ENCODE results near the gene SOAT1. TPM values are rescaled to one million over a fixed set of nuclear protein-coding genes. Genes with fewer than 3 reads are reported as not detected.

Gene SOAT1
- total RNA-seq, 3 donors from 2014 or later, result 25.1 to 32.6 (median 28.6) TPM

DNA sequence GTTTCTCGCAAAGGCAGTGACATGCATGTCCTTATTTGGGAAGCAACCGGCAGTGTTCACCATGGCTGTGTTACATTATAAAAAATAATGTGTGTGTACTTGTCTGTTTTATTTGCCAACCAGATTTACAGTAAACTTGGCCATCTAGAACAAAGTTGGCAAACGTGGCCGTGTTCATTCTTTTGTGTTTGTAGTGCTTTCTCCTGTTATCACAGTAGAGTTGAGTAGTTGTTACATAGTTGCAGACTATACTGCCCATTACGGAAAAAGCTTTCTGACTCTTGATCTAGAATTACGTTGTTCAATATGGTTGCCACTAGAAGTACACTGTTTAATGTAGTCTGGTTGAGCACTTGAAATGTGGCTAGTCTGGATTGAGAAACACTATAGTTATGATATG is 19.4 kb downstream of the SOAT1 start:
- DNase-seq (no peak), ATAC-seq (no peak)

GRCh38 chr1:179314928-179315327 is 21.3 kb downstream of the SOAT1 start:
- Histone ChIP-seq H3K9me3 (no peaks in the 10 kb centered on the region), H3K36me3 (ENCODE audit: low read depth) (no peaks in the 10 kb centered on the region), H3K4me3 (no peak overlapping the region), H3K4me1 (ENCODE audit: low read depth) (no peaks in the 10 kb centered on the region)
- no peak for TF ChIP-seq CTCF (IDR thresholded peaks at IDR 0.05)
- DNase-seq (no peak), ATAC-seq (no peak)
- intact Hi-C loops (cut with DNase I, micrococcal nuclease), result no loop called here

More for the DNA sequence above, 19.4 kb downstream of the SOAT1 start:
- Histone ChIP-seq H3K4me1 (ENCODE audit: low read depth) (no peaks in the 10 kb centered on the region), H3K4me3 (no peak overlapping the region), H3K9me3 (no peaks in the 10 kb centered on the region), H3K36me3 (ENCODE audit: low read depth) (no peaks in the 10 kb centered on the region)
- no peak for TF ChIP-seq CTCF (IDR thresholded peaks at IDR 0.05)
- intact Hi-C loops (cut with DNase I, micrococcal nuclease), result no loop called here

DNA sequence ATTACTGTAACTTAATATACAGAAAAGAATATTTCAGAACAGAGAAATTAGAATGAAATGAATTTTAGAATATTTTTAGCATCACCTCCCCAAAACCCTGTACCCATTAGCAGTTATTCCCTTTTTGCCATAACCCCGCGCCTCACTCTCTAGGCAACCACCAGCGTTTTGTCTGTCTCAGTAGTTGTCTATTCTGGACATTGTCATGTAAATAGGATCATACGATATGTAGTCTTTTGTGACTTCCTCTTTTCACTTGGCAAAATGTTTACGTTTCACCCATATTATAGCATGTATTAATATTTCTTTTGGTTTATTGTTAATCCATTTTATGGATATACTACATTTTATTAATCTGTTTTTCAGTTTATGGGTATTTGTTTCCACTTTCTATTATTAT is 24.9 kb downstream of the SOAT1 start:
- no peaks in the 10 kb centered on the region for H3K36me3 ChIP-seq (ENCODE audit: low read depth)
- H3K4me3 ChIP-seq, result no peak overlapping the region
- no peak for DNase-seq
- no peak for ATAC-seq
- no peak for TF ChIP-seq CTCF (IDR thresholded peaks at IDR 0.05)
- intact Hi-C loops (cut with DNase I, micrococcal nuclease), result no loop called here
- H3K9me3 ChIP-seq, result no peaks in the 10 kb centered on the region
- H3K4me1 ChIP-seq (ENCODE audit: low read depth), result peaks cover 13% of the 10 kb centered on the region

- DNase-seq, result no peak
- ATAC-seq, result no peak
- Histone ChIP-seq H3K4me1 (ENCODE audit: low read depth) (peaks cover 16% of the 10 kb centered on the region), H3K9me3 (no peaks in the 10 kb centered on the region), H3K36me3 (ENCODE audit: low read depth) (peaks cover 5% of the 10 kb centered on the region), H3K4me3 (no peak overlapping the region)
- TF ChIP-seq CTCF (IDR thresholded peaks at IDR 0.05), result no peak
- intact Hi-C loops (cut with DNase I, micrococcal nuclease), result no loop called here
These were observed 28.1 kb downstream of the SOAT1 start for GRCh38 chr1:179321533-179322216.

GRCh38 chr1:179322557-179322956 is 29.0 kb downstream of the SOAT1 start:
- no peak for TF ChIP-seq CTCF (IDR thresholded peaks at IDR 0.05)
- Histone ChIP-seq H3K4me3 (no peak overlapping the region), H3K36me3 (ENCODE audit: low read depth) (peaks cover 5% of the 10 kb centered on the region), H3K9me3 (no peaks in the 10 kb centered on the region), H3K4me1 (ENCODE audit: low read depth) (peaks cover 16% of the 10 kb centered on the region)
- ATAC-seq (peak; percentile 32), DNase-seq (no peak)
- intact Hi-C loops (cut with DNase I, micrococcal nuclease), result no loop called here

DNA sequence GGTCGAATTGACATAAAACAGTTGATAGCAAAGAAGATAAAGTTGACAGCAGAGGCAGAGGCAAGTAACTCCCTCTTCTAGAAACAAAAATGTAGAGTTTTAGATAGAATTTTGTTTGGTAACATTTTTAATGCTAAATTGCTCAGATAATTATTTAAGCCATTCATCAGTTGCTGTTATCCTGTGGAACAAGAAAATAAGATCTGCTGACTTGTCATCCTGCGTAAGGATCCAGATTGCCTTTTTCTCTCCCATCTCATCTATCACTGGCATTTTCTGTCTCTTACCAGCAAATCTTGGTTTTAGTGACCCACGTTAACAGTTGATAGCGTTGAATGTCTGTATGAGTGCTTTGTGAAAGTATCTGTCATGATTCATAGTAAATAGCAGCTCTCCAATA is 29.8 kb downstream of the SOAT1 start:
- intact Hi-C loops (cut with DNase I, micrococcal nuclease), result no loop called here
- no peak overlapping the region for H3K4me3 ChIP-seq
- no peak for DNase-seq
- TF ChIP-seq CTCF (IDR thresholded peaks at IDR 0.05), result no peak
- H3K36me3 ChIP-seq (ENCODE audit: low read depth), result peaks cover 5% of the 10 kb centered on the region
- H3K4me1 ChIP-seq (ENCODE audit: low read depth), result peaks cover 16% of the 10 kb centered on the region
- ATAC-seq, result no peak
- no peaks in the 10 kb centered on the region for H3K9me3 ChIP-seq

Measured in mucosa of descending colon (tissue), 3 donors.